ENCODE measurements around the gene COP1. TPM values are rescaled to one million over a fixed set of nuclear protein-coding genes. Genes with fewer than 3 reads are reported as not detected.
A peak's percentile ranks its signal among the peaks of the same experiment; 100 is the strongest.
"Not testable (repeated sequence)": the region's sequence is repeated elsewhere in the genome, so short reads cannot be mapped to it uniquely, and the experiment has no call there.

Gene COP1
- total and polyA plus RNA-seq, 10 donors, result 46.7 to 110 (median 66.0) TPM

GRCh38 chr1:176205332-176205914, 1.7 kb downstream of the COP1 start:
- peak overlapping the region; percentile 23 to 100 (median 97) for H3K27ac ChIP-seq

GRCh38 chr1:176204655-176205054, 2.4 kb downstream of the COP1 start:
- H3K27me3 ChIP-seq (replicated peaks in 1 of 7); H3K36me3 ChIP-seq; intact Hi-C loops (cut with DNase I; ENCODE audit: low total_unique reads); H3K9me3 ChIP-seq: not testable (repeated sequence)
- 70 to 80% (median 74%) methylated on average over 9 of the region's 9 CpGs for WGBS, 5 donors
- DNase-seq, result peak; percentile 66
- H3K27ac ChIP-seq, result peak overlapping the region in 6 of 8 donors; percentile 29 to 100 (median 97)
- H3K4me3 ChIP-seq, result peak overlapping the region in 5 of 8 donors; percentile 4 to 95 (median 85)
- peaks cover 31 to 86% (median 72%) of the 10 kb centered on the region in 6 donors for H3K4me1 ChIP-seq

More at GRCh38 chr1:176205332-176205914, 1.7 kb downstream of the COP1 start:
- 8 to 16% (median 10%) methylated on average over 5 of the region's 5 CpGs for WGBS, 5 donors
- no peaks in the 10 kb centered on the region for H3K27me3 ChIP-seq (replicated peaks in 1 of 7)
- no peak for DNase-seq
- H3K4me3 ChIP-seq, result peak overlapping the region; percentile 65 to 95 (median 84)
- H3K9me3 ChIP-seq, result no peaks in the 10 kb centered on the region
- TF ChIP-seq POLR2AphosphoS5 (IDR thresholded peaks at IDR 0.05) (no peak), POLR2A (IDR thresholded peaks at IDR 0.05) (no peak), CTCF (IDR thresholded peaks at IDR 0.05 in 8 of 11, conservative IDR thresholded peaks at IDR 0.05 in 3 of 11) (no peak)
- peaks cover 31 to 78% (median 65%) of the 10 kb centered on the region in 6 donors for H3K4me1 ChIP-seq
- intact Hi-C loops (cut with DNase I; ENCODE audit: low total_unique reads), result no loop called here
- H3K36me3 ChIP-seq, result no peaks in the 10 kb centered on the region

- intact Hi-C loops (cut with DNase I; ENCODE audit: low total_unique reads), result no loop called here
- H3K4me3 ChIP-seq, result no peak overlapping the region
- peaks cover 31 to 88% (median 78%) of the 10 kb centered on the region in 6 donors for H3K4me1 ChIP-seq
- TF ChIP-seq POLR2A (IDR thresholded peaks at IDR 0.05), result no peak
- no peak for TF ChIP-seq POLR2AphosphoS5 (IDR thresholded peaks at IDR 0.05)
- no peak for TF ChIP-seq CTCF (IDR thresholded peaks at IDR 0.05 in 8 of 11, conservative IDR thresholded peaks at IDR 0.05 in 3 of 11)
- no peaks in the 10 kb centered on the region for H3K9me3 ChIP-seq
- H3K27ac ChIP-seq, result no peak overlapping the region
- no peaks in the 10 kb centered on the region for H3K27me3 ChIP-seq (replicated peaks in 1 of 7)
- WGBS, 5 donors, result 56 to 70% (median 65%) methylated on average over 4 of the region's 4 CpGs
- DNase-seq, result no peak
- H3K36me3 ChIP-seq, result no peaks in the 10 kb centered on the region
Observed at GRCh38 chr1:176203735-176204134, 3.4 kb downstream of the COP1 start.

DNA sequence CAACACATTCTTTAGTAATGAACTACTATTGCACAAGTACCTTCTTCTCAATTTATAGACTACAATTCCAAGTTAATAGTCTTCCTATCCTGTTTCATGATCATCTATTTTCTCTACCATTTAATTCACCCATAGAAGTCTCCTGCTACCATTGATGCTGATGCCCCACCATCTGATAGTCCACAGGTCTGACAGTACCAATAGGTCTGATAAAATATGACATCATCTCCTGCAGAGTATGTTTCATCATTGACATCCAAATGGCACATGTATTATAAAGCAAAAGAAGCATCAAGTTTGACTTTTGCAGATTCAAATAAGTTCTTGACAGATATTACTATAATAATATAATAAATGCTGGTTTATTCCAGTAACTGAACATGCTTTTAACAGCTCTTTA, 5.5 kb downstream of the COP1 start:
- intact Hi-C loops (cut with DNase I; ENCODE audit: low total_unique reads), result no loop called here
- Histone ChIP-seq H3K4me3 (no peak overlapping the region), H3K9me3 (no peaks in the 10 kb centered on the region), H3K36me3 (no peaks in the 10 kb centered on the region), H3K4me1 (peaks cover 31 to 96% (median 81%) of the 10 kb centered on the region in 6 donors), H3K27ac (no peak overlapping the region), H3K27me3 (replicated peaks in 1 of 7) (no peaks in the 10 kb centered on the region)
- no peak for DNase-seq
- TF ChIP-seq POLR2A (IDR thresholded peaks at IDR 0.05) (no peak), CTCF (IDR thresholded peaks at IDR 0.05 in 8 of 11, conservative IDR thresholded peaks at IDR 0.05 in 3 of 11) (no peak), POLR2AphosphoS5 (IDR thresholded peaks at IDR 0.05) (no peak)

Data from spleen (tissue), 11 donors.